ENCODE data around the gene EPN2. TPM values are rescaled to one million over a fixed set of nuclear protein-coding genes. Genes with fewer than 3 reads are reported as not detected.

EPN2 gene
- total and polyA plus RNA-seq, 9 donors: 21.6 to 68.9 (median 52.7) TPM

GRCh38 chr17:19322861-19323260 is 85.7 kb downstream of the EPN2 start:
- Histone ChIP-seq H3K9me3 (no peaks in the 10 kb centered on the region), H3K27me3 (no peaks in the 10 kb centered on the region), H3K27ac (no peak overlapping the region), H3K4me1 (ENCODE audit: insufficient read depth) (no peaks in the 10 kb centered on the region), H3K36me3 (no peaks in the 10 kb centered on the region), H3K4me3 (no peak overlapping the region)
- WGBS, 3 donors: 92 to 100% (median 98%) methylated on average over 1 of the region's 1 CpG
- peak in 1 of 5 donors; percentile 12 for DNase-seq
- TF ChIP-seq EP300 (IDR thresholded peaks at IDR 0.05) (no peak), CTCF (IDR thresholded peaks at IDR 0.05) (no peak)
- intact Hi-C loops (cut with DNase I): no loop called here

DNA sequence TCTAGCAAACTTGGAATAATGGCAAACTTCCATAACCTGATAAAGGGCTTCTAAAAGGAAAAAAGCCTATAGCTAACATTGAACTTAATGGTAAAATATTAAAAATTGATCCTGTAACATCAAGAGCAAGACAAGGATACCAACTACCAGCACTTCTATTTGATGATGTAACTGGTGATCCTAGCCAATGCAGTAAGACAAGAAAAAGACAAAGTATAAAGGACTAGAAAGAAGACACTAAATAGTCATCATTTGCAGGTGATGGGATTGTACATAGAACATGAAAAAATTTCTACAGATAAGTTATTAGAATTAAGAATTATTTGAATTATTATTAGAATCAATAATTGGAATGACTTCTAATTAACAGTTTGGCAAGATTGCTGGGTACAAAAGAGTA is 88.4 kb downstream of the EPN2 start:
- Histone ChIP-seq H3K4me3 (no peak overlapping the region), H3K36me3 (no peaks in the 10 kb centered on the region), H3K4me1 (ENCODE audit: insufficient read depth) (no peaks in the 10 kb centered on the region), H3K9me3 (no peaks in the 10 kb centered on the region), H3K27ac (no peak overlapping the region), H3K27me3 (no peaks in the 10 kb centered on the region)
- DNase-seq: no peak
- TF ChIP-seq POLR2A (IDR thresholded peaks at IDR 0.05) (no peak), EP300 (IDR thresholded peaks at IDR 0.05) (no peak), CTCF (IDR thresholded peaks at IDR 0.05) (no peak)
- intact Hi-C loops (cut with DNase I): no loop called here

DNA sequence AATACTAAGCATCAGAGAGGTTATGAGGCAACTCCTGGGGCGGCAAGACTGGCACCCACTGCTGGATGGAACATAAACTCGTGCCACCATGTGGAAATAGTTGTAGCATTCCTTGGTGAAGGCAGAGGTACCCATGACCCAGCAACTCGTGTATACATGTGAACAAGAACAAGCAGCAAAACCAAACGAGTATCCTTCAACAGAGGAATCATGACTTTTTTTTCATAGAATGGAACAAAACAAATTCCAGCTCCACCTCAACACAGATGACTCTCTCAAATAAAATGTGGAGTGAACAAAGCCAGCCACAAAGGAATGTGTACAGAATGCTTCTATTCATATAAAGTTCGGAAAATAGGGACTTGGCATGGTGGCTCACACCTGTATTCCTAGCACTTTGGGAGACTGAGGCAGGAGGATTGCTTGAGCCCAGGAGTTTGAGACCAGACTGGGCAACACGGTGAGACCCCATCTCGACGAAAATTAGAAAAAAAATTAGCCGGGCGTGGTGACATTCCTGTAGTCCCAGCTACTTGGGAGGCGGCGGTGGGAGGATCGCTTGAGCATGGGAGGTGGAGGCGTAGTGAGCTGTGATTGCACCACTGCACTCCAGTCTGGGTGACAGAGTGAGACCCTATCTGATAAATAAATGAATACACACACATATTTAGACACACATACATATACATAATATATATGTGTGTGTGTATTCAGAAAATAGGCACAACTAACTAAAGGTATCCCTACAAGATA is 90.0 kb downstream of the EPN2 start:
- DNase-seq: peak in 1 of 5 donors; percentile 19

GRCh38 chr17:19328441-19329061 is 91.4 kb downstream of the EPN2 start:
- Histone ChIP-seq H3K27ac (no peak overlapping the region), H3K27me3 (no peaks in the 10 kb centered on the region), H3K9me3 (no peaks in the 10 kb centered on the region), H3K36me3 (no peaks in the 10 kb centered on the region), H3K4me1 (ENCODE audit: insufficient read depth) (no peaks in the 10 kb centered on the region), H3K4me3 (no peak overlapping the region)
- TF ChIP-seq CTCF (IDR thresholded peaks at IDR 0.05) (no peak), EP300 (IDR thresholded peaks at IDR 0.05) (no peak), POLR2A (IDR thresholded peaks at IDR 0.05) (no peak)
- peak in 1 of 5 donors; percentile 27 for DNase-seq
- WGBS, 3 donors: 96 to 97% (median 96%) methylated on average over 10 of the region's 10 CpGs
- intact Hi-C loops (cut with DNase I): no loop called here

More for the DNA sequence above, 90.0 kb downstream of the EPN2 start:
- Histone ChIP-seq H3K27me3 (no peaks in the 10 kb centered on the region), H3K36me3 (no peaks in the 10 kb centered on the region), H3K4me1 (ENCODE audit: insufficient read depth) (no peaks in the 10 kb centered on the region), H3K27ac (no peak overlapping the region), H3K9me3 (no peaks in the 10 kb centered on the region), H3K4me3 (no peak overlapping the region)
- WGBS, 3 donors: 79 to 85% (median 82%) methylated on average over 14 of the region's 14 CpGs
- intact Hi-C loops (cut with DNase I): no loop called here
- TF ChIP-seq CTCF (IDR thresholded peaks at IDR 0.05) (no peak), EP300 (IDR thresholded peaks at IDR 0.05) (no peak), POLR2A (IDR thresholded peaks at IDR 0.05) (no peak)
